Measurements from ENCODE around the gene CDH13.

GRCh38 chr16:83159049-83159448 is 532.3 kb downstream of the CDH13 start:
- TF ChIP-seq CTCF (conservative IDR thresholded peaks at IDR 0.05; ENCODE audit: low read depth in 2 of 2) (no peak), REST (IDR thresholded peaks at IDR 0.05; ENCODE audit: unreplicated experiment) (no peak), JUNB (IDR thresholded peaks at IDR 0.05; ENCODE audit: unreplicated experiment) (no peak), EZH2 (IDR thresholded peaks at IDR 0.05; ENCODE audit: low read depth, unreplicated experiment) (no peak), POLR2AphosphoS5 (IDR thresholded peaks at IDR 0.05; ENCODE audit: low read depth) (no peak), STAT1 (IDR thresholded peaks at IDR 0.05; ENCODE audit: unreplicated experiment) (no peak), NANOG (IDR thresholded peaks at IDR 0.05; ENCODE audit: borderline replicate concordance) (no peak), CREB1 (CRISPR knock-in tag; IDR thresholded peaks at IDR 0.05; ENCODE audit: low read depth) (no peak), EZH2phosphoT487 (IDR thresholded peaks at IDR 0.05; ENCODE audit: unreplicated experiment) (no peak), ZNF462 (CRISPR knock-in tag; IDR thresholded peaks at IDR 0.05) (no peak)

Data from GM23338 (cell line).